ENCODE measurements around the gene ME1. TPM values are rescaled to one million over a fixed set of nuclear protein-coding genes. Genes with fewer than 3 reads are reported as not detected.
A peak's percentile ranks its signal among the peaks of the same experiment; 100 is the strongest.

ME1 gene
- total RNA-seq (1.9 TPM), polyA plus RNA-seq (ENCODE audit: insufficient read depth in 1 of 8, insufficient read length in 8 of 8, low replicate concordance in 1 of 8) (1 to 10 TPM; 1.4 to 2.5 (median 1.9) TPM)
- long read RNA-seq, donor 1: 0 reads
- long read RNA-seq, donor 2: 0 reads
- long read RNA-seq, donor 3, partial matches to known transcripts: 0 of 1 reads
- long read RNA-seq, donor 3, other reads (novel, unspliced or antisense): 0 of 1 reads
- long read RNA-seq, donor 4: 0 reads
- long read RNA-seq, donor 5, partial matches to known transcripts: 0 of 2 reads
- long read RNA-seq, donor 5, other reads (novel, unspliced or antisense): 0 of 2 reads
- long read RNA-seq, donor 6, partial matches to known transcripts: 0 of 1 reads
- long read RNA-seq, donor 6, other reads (novel, unspliced or antisense): 0 of 1 reads
- long read RNA-seq, donor 7: 0 reads
- long read RNA-seq, donor 8: 0 reads
- long read RNA-seq, donor 9, partial matches to known transcripts: 0 of 1 reads
- long read RNA-seq, donor 9, other reads (novel, unspliced or antisense): 0 of 1 reads
- long read RNA-seq, donor 10: 0 reads
- long read RNA-seq, donor 11, partial matches to known transcripts: 0 of 2 reads
- long read RNA-seq, donor 11, other reads (novel, unspliced or antisense): 0 of 2 reads

DNA sequence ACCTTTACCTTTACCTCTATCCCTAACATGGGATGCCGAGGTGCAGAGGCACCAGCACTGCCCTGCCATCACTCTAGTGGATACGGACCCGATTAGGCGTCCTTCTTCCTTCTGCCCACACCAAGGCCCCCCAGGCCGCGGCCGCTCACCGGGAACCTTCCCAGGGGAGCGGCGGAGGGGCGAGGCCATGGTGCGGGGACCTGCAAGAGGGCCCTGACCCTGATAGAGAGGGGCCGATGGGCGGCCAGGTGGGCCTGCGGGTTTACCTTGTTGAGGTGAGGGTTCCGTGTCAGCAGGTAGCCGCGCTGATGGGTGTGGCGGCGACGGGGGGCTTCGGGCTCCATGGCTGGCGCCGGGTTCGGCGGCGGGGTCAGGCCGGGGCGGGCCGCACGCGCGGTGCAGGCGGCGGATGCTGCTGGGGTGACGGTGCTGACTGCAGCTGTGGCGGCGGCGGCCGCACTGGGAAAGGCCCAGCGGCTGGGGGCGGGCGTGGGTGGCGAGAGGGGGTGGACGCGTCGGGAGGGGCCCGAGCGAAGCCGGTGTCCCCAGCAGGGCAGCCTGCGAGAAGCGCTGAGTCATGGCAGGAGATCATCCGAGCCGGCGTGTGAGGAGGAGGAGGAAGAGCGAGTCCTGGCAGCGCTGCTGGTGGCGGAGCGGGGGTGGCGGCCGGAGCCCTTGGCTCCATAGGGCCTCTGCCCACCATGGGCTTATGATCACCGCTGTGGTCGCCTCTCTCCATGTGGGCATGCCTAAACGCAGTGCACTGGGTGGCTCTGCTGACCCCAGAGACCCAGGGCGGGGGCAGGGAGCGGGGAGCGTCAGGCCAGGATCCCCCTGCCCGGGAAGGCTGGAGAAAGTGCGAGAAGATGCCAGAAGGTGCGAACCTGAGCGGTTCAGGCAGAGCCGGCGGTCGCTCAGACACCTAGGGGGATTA, at the start of gene ME1:
TSS of gene ME1 (minus strand) at position 441 of the 934 bp plus-strand sequence. CDS start at position 344, 97 bp downstream.
- Histone ChIP-seq H3K27me3 (ENCODE audit: control insufficient read depth, insufficient read depth, low read length) (peaks cover 5% of the 10 kb centered on the region), H3K4me3 (ENCODE audit: low read length) (peak within 1 kb of the TSS; percentile 47), H3K4me1 (ENCODE audit: control insufficient read depth, insufficient read depth, low read length) (peaks cover 6% of the 10 kb centered on the region), H3K27ac (ENCODE audit: low read length) (no peak within 1 kb of the TSS), H3K36me3 (ENCODE audit: control insufficient read depth, insufficient read depth, low read length) (no peaks in the 10 kb centered on the region), H3K9me3 (replicated peaks; ENCODE audit: control insufficient read depth, low read depth, low read length) (no peaks in the 10 kb centered on the region)
- 6% methylated on average over 66 of the region's 74 CpGs for WGBS (ENCODE audit: insufficient coverage)
- peak; percentile 74 for DNase-seq

DNA sequence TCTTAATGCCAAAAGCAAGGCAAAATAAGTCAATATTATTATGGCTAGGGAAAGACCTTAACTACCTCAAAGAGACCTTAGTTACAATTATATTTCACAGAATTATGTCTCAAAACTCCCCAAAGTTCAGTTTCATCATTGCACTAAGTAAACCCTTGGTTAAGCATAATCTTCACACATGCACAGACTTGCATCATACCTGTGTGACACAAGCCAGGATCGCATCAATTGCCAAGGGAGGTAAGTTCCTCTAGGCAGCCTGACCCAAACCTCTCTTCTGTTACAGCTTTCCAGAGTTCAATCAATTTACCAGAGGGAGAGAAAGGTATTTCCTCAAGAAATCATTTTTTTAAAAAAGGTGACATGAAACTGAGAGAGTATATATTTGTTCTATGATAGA, 49.6 kb upstream of the ME1 start:
- no peaks in the 10 kb centered on the region for H3K27me3 ChIP-seq (ENCODE audit: control insufficient read depth, insufficient read depth, low read length)
- no peaks in the 10 kb centered on the region for H3K9me3 ChIP-seq (replicated peaks; ENCODE audit: control insufficient read depth, low read depth, low read length)
- DNase-seq: no peak
- H3K36me3 ChIP-seq (ENCODE audit: control insufficient read depth, insufficient read depth, low read length): no peaks in the 10 kb centered on the region
- no CpG with 5 or more reads among the region's 1 CpG for WGBS (ENCODE audit: insufficient coverage)
- H3K27ac ChIP-seq (ENCODE audit: low read length): no peak overlapping the region
- H3K4me3 ChIP-seq (ENCODE audit: low read length): no peak overlapping the region
- H3K4me1 ChIP-seq (ENCODE audit: control insufficient read depth, insufficient read depth, low read length): no peaks in the 10 kb centered on the region

DNA sequence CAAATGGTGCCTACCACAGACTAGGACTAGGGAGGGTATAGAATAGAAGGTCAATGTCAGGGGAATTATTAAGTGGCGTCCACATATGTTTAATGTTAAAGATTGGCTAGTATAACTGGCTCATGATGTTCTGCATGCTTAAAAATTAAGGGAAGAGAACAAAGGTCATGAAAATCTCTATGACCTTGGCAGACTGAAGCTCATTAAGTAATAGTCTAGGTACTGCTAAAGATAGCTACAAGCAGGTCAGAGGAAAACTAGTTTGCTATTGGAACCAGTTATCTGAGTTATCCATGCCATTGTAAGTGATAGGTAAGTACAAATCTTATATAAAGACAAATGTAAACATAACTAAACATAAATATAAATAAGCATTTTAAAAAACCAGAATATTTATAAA, 48.5 kb upstream of the ME1 start:
- no peaks in the 10 kb centered on the region for H3K36me3 ChIP-seq (ENCODE audit: control insufficient read depth, insufficient read depth, low read length)
- DNase-seq: no peak
- WGBS (ENCODE audit: insufficient coverage): 43% methylated on average over 1 of the region's 1 CpG
- no peaks in the 10 kb centered on the region for H3K4me1 ChIP-seq (ENCODE audit: control insufficient read depth, insufficient read depth, low read length)
- H3K9me3 ChIP-seq (replicated peaks; ENCODE audit: control insufficient read depth, low read depth, low read length): no peaks in the 10 kb centered on the region
- no peaks in the 10 kb centered on the region for H3K27me3 ChIP-seq (ENCODE audit: control insufficient read depth, insufficient read depth, low read length)
- no peak overlapping the region for H3K4me3 ChIP-seq (ENCODE audit: low read length)
- H3K27ac ChIP-seq (ENCODE audit: low read length): no peak overlapping the region

DNA sequence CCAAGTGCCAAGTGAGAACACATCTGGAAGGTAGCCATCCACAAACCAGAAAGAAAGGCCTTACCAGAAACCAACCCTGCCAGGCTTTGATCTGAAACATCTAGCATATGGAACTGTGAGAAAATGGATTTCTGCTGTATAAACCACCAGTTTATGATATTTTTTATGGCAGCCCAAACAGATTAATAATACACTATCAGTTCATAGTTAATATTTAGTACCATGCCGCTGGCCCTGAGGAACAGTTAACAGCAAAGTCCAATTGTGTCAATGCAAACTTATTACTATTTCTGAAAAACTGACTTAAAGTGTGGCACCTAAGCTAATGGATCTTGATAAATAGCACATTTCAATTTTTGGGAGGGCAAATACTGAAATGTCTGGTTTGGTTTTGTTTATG, 46.1 kb upstream of the ME1 start:
- Histone ChIP-seq H3K9me3 (replicated peaks; ENCODE audit: control insufficient read depth, low read depth, low read length) (no peaks in the 10 kb centered on the region), H3K27me3 (ENCODE audit: control insufficient read depth, insufficient read depth, low read length) (no peaks in the 10 kb centered on the region), H3K4me1 (ENCODE audit: control insufficient read depth, insufficient read depth, low read length) (peaks cover 3% of the 10 kb centered on the region), H3K4me3 (ENCODE audit: low read length) (no peak overlapping the region), H3K36me3 (ENCODE audit: control insufficient read depth, insufficient read depth, low read length) (no peaks in the 10 kb centered on the region), H3K27ac (ENCODE audit: low read length) (no peak overlapping the region)
- WGBS (ENCODE audit: insufficient coverage): no CpG with 5 or more reads among the region's 1 CpG
- DNase-seq: no peak

DNA sequence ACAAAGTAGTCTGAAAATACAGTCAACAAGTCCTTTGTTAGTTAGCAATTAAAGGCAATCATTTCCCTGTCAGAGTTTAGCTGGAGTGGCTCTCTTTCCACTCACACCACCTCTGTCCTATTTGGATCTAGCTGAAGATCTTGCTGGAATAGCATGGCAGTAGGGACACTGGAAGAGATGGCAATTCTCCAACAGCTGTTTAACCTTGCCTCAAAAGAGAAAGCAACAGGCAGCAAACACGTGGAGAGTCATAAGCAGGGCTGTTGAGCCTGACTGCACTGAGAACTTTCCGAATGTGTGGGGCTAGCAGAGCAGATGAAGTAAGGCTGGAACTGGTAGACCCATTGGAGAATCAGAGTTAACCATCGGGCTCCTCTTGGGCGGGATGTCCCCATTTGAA, 43.5 kb upstream of the ME1 start:
- Histone ChIP-seq H3K36me3 (ENCODE audit: control insufficient read depth, insufficient read depth, low read length) (no peaks in the 10 kb centered on the region), H3K4me1 (ENCODE audit: control insufficient read depth, insufficient read depth, low read length) (peaks cover 3% of the 10 kb centered on the region), H3K9me3 (replicated peaks; ENCODE audit: control insufficient read depth, low read depth, low read length) (no peaks in the 10 kb centered on the region), H3K4me3 (ENCODE audit: low read length) (no peak overlapping the region), H3K27me3 (ENCODE audit: control insufficient read depth, insufficient read depth, low read length) (no peaks in the 10 kb centered on the region), H3K27ac (ENCODE audit: low read length) (no peak overlapping the region)
- DNase-seq: peak; percentile 55
- WGBS (ENCODE audit: insufficient coverage): 33% methylated on average over 4 of the region's 4 CpGs

DNA sequence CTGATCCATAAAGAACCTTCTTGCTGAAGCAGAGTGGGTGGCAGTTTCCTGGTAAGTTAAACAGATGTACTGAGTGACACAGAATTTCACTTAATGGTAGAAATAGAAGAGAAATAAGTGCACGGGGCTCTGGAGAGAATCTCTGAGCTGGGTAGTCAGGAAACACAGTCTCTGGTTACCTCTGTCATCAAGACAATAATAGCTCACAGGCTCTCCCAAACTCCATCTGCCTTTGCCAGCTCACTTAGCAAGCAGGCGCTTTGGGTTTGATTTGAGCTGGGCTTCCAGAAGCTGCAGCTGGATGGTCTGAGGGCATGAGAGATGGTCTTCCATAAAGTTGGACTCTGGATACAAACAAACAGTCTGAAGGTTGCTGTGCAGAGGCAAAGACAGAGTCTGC, 41.9 kb upstream of the ME1 start:
- Histone ChIP-seq H3K36me3 (ENCODE audit: control insufficient read depth, insufficient read depth, low read length) (no peaks in the 10 kb centered on the region), H3K4me3 (ENCODE audit: low read length) (no peak overlapping the region), H3K9me3 (replicated peaks; ENCODE audit: control insufficient read depth, low read depth, low read length) (no peaks in the 10 kb centered on the region), H3K27me3 (ENCODE audit: control insufficient read depth, insufficient read depth, low read length) (no peaks in the 10 kb centered on the region), H3K4me1 (ENCODE audit: control insufficient read depth, insufficient read depth, low read length) (peaks cover 3% of the 10 kb centered on the region), H3K27ac (ENCODE audit: low read length) (no peak overlapping the region)
- WGBS (ENCODE audit: insufficient coverage): no CpG with 5 or more reads among the region's 2 CpGs
- DNase-seq: peak; percentile 7

DNA sequence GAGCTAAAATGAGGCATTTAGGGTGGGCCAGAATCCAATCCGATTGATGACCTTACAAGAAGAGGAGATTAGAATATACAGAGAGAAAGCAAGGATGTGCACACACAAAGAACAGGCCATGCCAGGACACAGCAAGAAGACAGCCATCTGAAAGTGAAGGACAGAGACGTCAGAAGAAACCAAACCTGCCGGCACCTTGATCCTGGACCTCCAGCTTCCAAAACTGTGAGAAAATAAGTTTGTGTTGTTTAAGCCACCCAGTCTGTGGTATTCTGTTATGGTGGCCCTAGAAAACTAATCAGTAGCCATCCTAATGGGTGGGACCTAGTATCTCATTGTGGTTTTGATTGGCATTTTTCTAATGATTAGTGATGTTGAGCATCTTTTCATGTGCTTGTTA, 39.7 kb upstream of the ME1 start:
- Histone ChIP-seq H3K9me3 (replicated peaks; ENCODE audit: control insufficient read depth, low read depth, low read length) (no peaks in the 10 kb centered on the region), H3K4me3 (ENCODE audit: low read length) (no peak overlapping the region), H3K36me3 (ENCODE audit: control insufficient read depth, insufficient read depth, low read length) (no peaks in the 10 kb centered on the region), H3K4me1 (ENCODE audit: control insufficient read depth, insufficient read depth, low read length) (peaks cover 3% of the 10 kb centered on the region), H3K27ac (ENCODE audit: low read length) (no peak overlapping the region), H3K27me3 (ENCODE audit: control insufficient read depth, insufficient read depth, low read length) (no peaks in the 10 kb centered on the region)
- no peak for DNase-seq
- 87% methylated on average over 3 of the region's 3 CpGs for WGBS (ENCODE audit: insufficient coverage)

DNA sequence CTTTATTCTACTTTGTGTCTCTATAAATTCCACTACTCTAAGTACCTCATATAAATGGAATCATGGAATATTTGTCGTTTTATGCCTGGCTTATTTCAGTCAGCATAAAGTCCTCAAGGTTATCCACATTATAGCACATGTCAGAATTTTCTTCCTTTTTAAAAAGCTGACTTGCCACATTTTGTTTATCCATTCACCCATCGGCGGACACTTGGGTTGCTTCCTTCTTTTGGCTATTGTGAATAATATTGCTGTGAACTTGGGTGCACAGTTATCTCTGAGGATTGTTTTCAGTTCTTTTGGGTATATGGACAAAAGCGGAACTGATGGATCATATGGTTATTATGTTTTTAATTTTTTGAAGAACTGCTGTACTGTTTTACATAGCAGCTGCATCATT, 39.1 kb upstream of the ME1 start:
- H3K36me3 ChIP-seq (ENCODE audit: control insufficient read depth, insufficient read depth, low read length): no peaks in the 10 kb centered on the region
- DNase-seq: peak; percentile 5
- WGBS (ENCODE audit: insufficient coverage): no CpG with 5 or more reads among the region's 4 CpGs
- H3K4me1 ChIP-seq (ENCODE audit: control insufficient read depth, insufficient read depth, low read length): peaks cover 3% of the 10 kb centered on the region
- H3K9me3 ChIP-seq (replicated peaks; ENCODE audit: control insufficient read depth, low read depth, low read length): no peaks in the 10 kb centered on the region
- H3K27me3 ChIP-seq (ENCODE audit: control insufficient read depth, insufficient read depth, low read length): no peaks in the 10 kb centered on the region
- no peak overlapping the region for H3K4me3 ChIP-seq (ENCODE audit: low read length)
- H3K27ac ChIP-seq (ENCODE audit: low read length): no peak overlapping the region

DNA sequence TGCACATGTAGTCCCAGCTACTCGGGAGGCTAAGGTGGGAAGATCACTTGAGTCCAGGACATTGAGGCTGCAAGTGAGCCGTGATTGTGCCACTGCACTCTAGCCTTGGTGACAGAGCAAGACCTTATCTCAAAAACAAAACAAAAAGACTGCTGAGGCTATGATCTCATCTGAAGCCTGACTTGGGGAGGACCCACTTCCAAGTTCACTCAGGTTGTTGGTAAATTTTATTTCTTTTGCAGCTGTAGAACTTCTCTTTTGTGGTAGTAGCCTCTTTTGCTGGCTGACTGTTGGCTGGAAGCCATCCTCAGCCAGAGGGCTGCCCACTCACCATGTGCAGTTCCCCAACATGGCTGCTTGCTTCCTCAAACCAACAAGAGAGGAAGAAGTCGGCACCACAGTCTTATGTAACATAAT, 36.8 kb upstream of the ME1 start:
- Histone ChIP-seq H3K4me3 (ENCODE audit: low read length) (no peak overlapping the region), H3K36me3 (ENCODE audit: control insufficient read depth, insufficient read depth, low read length) (no peaks in the 10 kb centered on the region), H3K9me3 (replicated peaks; ENCODE audit: control insufficient read depth, low read depth, low read length) (no peaks in the 10 kb centered on the region), H3K4me1 (ENCODE audit: control insufficient read depth, insufficient read depth, low read length) (peaks cover 3% of the 10 kb centered on the region), H3K27me3 (ENCODE audit: control insufficient read depth, insufficient read depth, low read length) (no peaks in the 10 kb centered on the region), H3K27ac (ENCODE audit: low read length) (no peak overlapping the region)
- 94% methylated on average over 2 of the region's 3 CpGs for WGBS (ENCODE audit: insufficient coverage)
- DNase-seq: peak; percentile 19

DNA sequence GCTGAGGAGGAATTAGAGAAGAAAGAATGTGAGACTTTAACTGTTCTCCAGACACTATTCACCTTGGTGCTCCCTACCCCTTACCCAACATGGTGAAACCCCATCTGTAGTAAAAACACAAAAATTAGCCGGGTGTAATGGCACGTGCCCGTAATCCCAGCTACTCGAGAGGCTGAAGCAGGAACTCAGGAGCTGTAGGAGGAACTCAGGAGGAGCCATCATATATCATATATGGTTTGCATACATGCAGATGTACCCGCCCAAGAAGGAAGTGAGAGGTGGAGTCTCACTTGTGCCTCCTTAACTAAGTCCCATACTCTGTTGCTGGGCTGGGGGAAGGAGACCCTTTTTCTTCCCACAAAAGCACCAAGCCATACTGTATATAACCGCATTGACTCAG, 35.5 kb upstream of the ME1 start:
- H3K4me1 ChIP-seq (ENCODE audit: control insufficient read depth, insufficient read depth, low read length): peaks cover 3% of the 10 kb centered on the region
- no peak overlapping the region for H3K27ac ChIP-seq (ENCODE audit: low read length)
- WGBS (ENCODE audit: insufficient coverage): no CpG with 5 or more reads among the region's 6 CpGs
- H3K36me3 ChIP-seq (ENCODE audit: control insufficient read depth, insufficient read depth, low read length): no peaks in the 10 kb centered on the region
- H3K27me3 ChIP-seq (ENCODE audit: control insufficient read depth, insufficient read depth, low read length): no peaks in the 10 kb centered on the region
- DNase-seq: no peak
- H3K4me3 ChIP-seq (ENCODE audit: low read length): no peak overlapping the region
- no peaks in the 10 kb centered on the region for H3K9me3 ChIP-seq (replicated peaks; ENCODE audit: control insufficient read depth, low read depth, low read length)

Data from muscle of leg (tissue), 16 donors.